NOMO-1 (cell line): Measurements from ENCODE around the gene GCK.
A peak's percentile ranks its signal among the peaks of the same experiment; 100 is the strongest.

Experiments
- DNase-seq, 2 experiments: peaks; one replicate each; lab custom pipeline; 2025; ENCODE audit not compliant: unreplicated experiment in 2 of 2; lab: John Stamatoyannopoulos, UW

The GCK gene

GRCh38 chr7:44108768-44109750 is 80.2 kb downstream of the GCK start:
- no peak for DNase-seq

- no peak for DNase-seq
These were observed 81.1 kb downstream of the GCK start for GRCh38 chr7:44107961-44108767.

- DNase-seq, result no peak
These were observed 81.9 kb downstream of the GCK start for GRCh38 chr7:44107116-44107960.

- DNase-seq, result no peak
These were observed 82.8 kb downstream of the GCK start for GRCh38 chr7:44106311-44107065.

- no peak for DNase-seq
These were observed 83.4 kb downstream of the GCK start for GRCh38 chr7:44105832-44106231.

- no peak for DNase-seq
These were observed 84.1 kb downstream of the GCK start for GRCh38 chr7:44104860-44105771.

- DNase-seq, result peak; percentile 24 to 44
These were observed 85.0 kb downstream of the GCK start, which contains the start of gene AEBP1 for GRCh38 chr7:44103923-44104859. Gene AEBP1, plus strand, starts transcription at chr7:44104345. Its CDS starts 321 bp downstream, at chr7:44104666.

GRCh38 chr7:44103566-44103922 is 85.7 kb downstream of the GCK start:
- DNase-seq, result no peak

GRCh38 chr7:44102846-44103565 is 86.2 kb downstream of the GCK start:
- DNase-seq, result no peak

GRCh38 chr7:44101966-44102845 is 87.0 kb downstream of the GCK start:
- DNase-seq, result no peak

- no peak for DNase-seq
These were observed 87.8 kb downstream of the GCK start for GRCh38 chr7:44101303-44101965.

- no peak for DNase-seq
These were observed 88.6 kb downstream of the GCK start for GRCh38 chr7:44100458-44101302.

GRCh38 chr7:44099669-44100068 is 89.6 kb downstream of the GCK start:
- no peak for DNase-seq

- no peak for DNase-seq
These were observed 90.9 kb downstream of the GCK start for GRCh38 chr7:44098092-44099068.
